HG03571 (cell line): ENCODE measurements around the gene DSCAM.

ENCODE experiments used
- ATAC-seq: cut with Tn5 transposase; IDR thresholded peaks from one replicate; pipeline ENCODE4 v1.9.1; 2021; ENCODE audit not compliant: unreplicated experiment

DSCAM gene

GRCh38 chr21:39965026-39965425 lies 881.9 kb downstream of the DSCAM start:
- no peak for ATAC-seq

GRCh38 chr21:39961251-39961650 lies 885.7 kb downstream of the DSCAM start:
- no peak for ATAC-seq
